ENCODE measurements around the gene SHC1.
A peak's percentile ranks its signal among the peaks of the same experiment; 100 is the strongest.

The SHC1 gene

GRCh38 chr1:155001675-155002463 lies 31.3 kb upstream of the SHC1 start:
- peak overlapping the region; percentile 91 for H3K27ac ChIP-seq

GRCh38 chr1:155001425-155001674 lies 30.8 kb upstream of the SHC1 start:
- H3K27ac ChIP-seq: peak overlapping the region; percentile 91
- peaks cover 51% of the 10 kb centered on the region for H3K4me1 ChIP-seq (ENCODE audit: low read depth, poor library complexity, severe bottlenecking)
- H3K36me3 ChIP-seq (ENCODE audit: insufficient read depth): no peaks in the 10 kb centered on the region
- H3K4me3 ChIP-seq (IDR thresholded peaks at IDR 0.05; ENCODE audit: insufficient read depth, low read depth, low read length): peak overlapping the region; percentile 99
- peaks cover 37% of the 10 kb centered on the region for H3K79me2 ChIP-seq (ENCODE audit: insufficient read depth, low read depth)
- H3K4me2 ChIP-seq: peak overlapping the region; percentile 41
- no peaks in the 10 kb centered on the region for H4K20me1 ChIP-seq (ENCODE audit: insufficient read depth)
- H2AFZ ChIP-seq (ENCODE audit: low read depth): peak overlapping the region; percentile 62
- peak overlapping the region; percentile 84 for H3K9ac ChIP-seq
- no peak for TF ChIP-seq CTCF (conservative IDR thresholded peaks at IDR 0.05; ENCODE audit: low read depth, low read length)
- no peaks in the 10 kb centered on the region for H3K27me3 ChIP-seq (ENCODE audit: insufficient read depth, low read depth)

More at GRCh38 chr1:155001675-155002463, 31.3 kb upstream of the SHC1 start:
- Histone ChIP-seq H4K20me1 (ENCODE audit: insufficient read depth) (no peaks in the 10 kb centered on the region), H3K4me1 (ENCODE audit: low read depth, poor library complexity, severe bottlenecking) (peaks cover 56% of the 10 kb centered on the region), H3K9ac (peak overlapping the region; percentile 84), H3K4me2 (peak overlapping the region; percentile 41), H3K27me3 (ENCODE audit: insufficient read depth, low read depth) (no peaks in the 10 kb centered on the region), H2AFZ (ENCODE audit: low read depth) (peak overlapping the region; percentile 62; the same call in 1 of the 2 replicates), H3K4me3 (IDR thresholded peaks at IDR 0.05; ENCODE audit: insufficient read depth, low read depth, low read length) (peak overlapping the region; percentile 99), H3K79me2 (ENCODE audit: insufficient read depth, low read depth) (peaks cover 42% of the 10 kb centered on the region), H3K36me3 (ENCODE audit: insufficient read depth) (no peaks in the 10 kb centered on the region)
- TF ChIP-seq CTCF (conservative IDR thresholded peaks at IDR 0.05; ENCODE audit: low read depth, low read length): peak; percentile 61

GRCh38 chr1:155000726-155001424 lies 30.3 kb upstream of the SHC1 start:
- Histone ChIP-seq H3K4me1 (ENCODE audit: low read depth, poor library complexity, severe bottlenecking) (peaks cover 51% of the 10 kb centered on the region), H3K36me3 (ENCODE audit: insufficient read depth) (no peaks in the 10 kb centered on the region), H4K20me1 (ENCODE audit: insufficient read depth) (no peaks in the 10 kb centered on the region), H3K4me2 (peak overlapping the region; percentile 41), H3K79me2 (ENCODE audit: insufficient read depth, low read depth) (peaks cover 33% of the 10 kb centered on the region), H3K27ac (peak overlapping the region; percentile 91), H3K27me3 (ENCODE audit: insufficient read depth, low read depth) (no peaks in the 10 kb centered on the region), H2AFZ (ENCODE audit: low read depth) (peak overlapping the region; percentile 62), H3K9ac (peak overlapping the region; percentile 84), H3K4me3 (IDR thresholded peaks at IDR 0.05; ENCODE audit: insufficient read depth, low read depth, low read length) (peak overlapping the region; percentile 99)
- TF ChIP-seq CTCF (conservative IDR thresholded peaks at IDR 0.05; ENCODE audit: low read depth, low read length): no peak

- Histone ChIP-seq H3K4me2 (peak overlapping the region; percentile 77), H3K9ac (peak overlapping the region; percentile 84), H3K4me3 (IDR thresholded peaks at IDR 0.05; ENCODE audit: insufficient read depth, low read depth, low read length) (peak overlapping the region; percentile 99), H3K27ac (peak overlapping the region; percentile 91), H3K36me3 (ENCODE audit: insufficient read depth) (no peaks in the 10 kb centered on the region), H3K4me1 (ENCODE audit: low read depth, poor library complexity, severe bottlenecking) (peaks cover 51% of the 10 kb centered on the region), H4K20me1 (ENCODE audit: insufficient read depth) (no peaks in the 10 kb centered on the region), H3K79me2 (ENCODE audit: insufficient read depth, low read depth) (peaks cover 27% of the 10 kb centered on the region), H3K27me3 (ENCODE audit: insufficient read depth, low read depth) (no peaks in the 10 kb centered on the region), H2AFZ (ENCODE audit: low read depth) (peak overlapping the region; percentile 27; the same call in 1 of the 2 replicates)
- TF ChIP-seq CTCF (conservative IDR thresholded peaks at IDR 0.05; ENCODE audit: low read depth, low read length): no peak
These were observed 29.8 kb upstream of the SHC1 start for GRCh38 chr1:155000411-155000725.
